Naive thymus-derived CD4-positive, alpha-beta T cell (primary cell): Measurements from ENCODE around the gene PPFIA1. TPM values are rescaled to one million over a fixed set of nuclear protein-coding genes. Genes with fewer than 3 reads are reported as not detected.

Source experiments
- ATAC-seq: fragments of 150-1000 bp; cut with Tn5 transposase; 2 replicates; pipeline ENCODE4 v1.10.0; 2021; ENCODE audit warnings: mild to moderate bottlenecking, moderate library complexity
- CTCF ChIA-PET: fragments of 350-600 bp; sonication (Branson Sonifier 250); formaldehyde crosslinking; loops from one replicate; lab custom pipeline; 2021; ENCODE audit warnings: antibody characterized with exemption; lab: Charles Lee
- POLR2A ChIA-PET: fragments of 350-600 bp; sonication (Branson Sonifier 250); formaldehyde crosslinking; loops from one replicate; lab custom pipeline; 2021; ENCODE audit warnings: antibody characterized with exemption, inconsistent platforms; lab: Charles Lee
- DNase-seq, 9 donors: peaks; one replicate each; pipeline versions ENCODE4 v3.0.0 to v3.0.0-alpha.2; 2020 to 2022; ENCODE audit warnings: mixed read lengths in 1 of 9
- H3K27ac ChIP-seq: one replicate; pipeline ENCODE4 v1.7.0; 2013; ENCODE audit warnings: mild to moderate bottlenecking, low read depth, low read length, moderate library complexity
- H3K27me3 ChIP-seq, 2 donors: one replicate each; pipeline ENCODE4 v1.7.0; 2013; ENCODE audit warnings: low read length in 2 of 2, mild to moderate bottlenecking in 2 of 2, moderate library complexity in 2 of 2; ENCODE audit not compliant: control insufficient read depth in 2 of 2, insufficient read depth in 2 of 2
- H3K36me3 ChIP-seq, 3 experiments: 1 replicate in 2 of 3; 2 replicates in 1 of 3; pipeline ENCODE4 v1.7.0; 2013; ENCODE audit warnings: low read length in 3 of 3, mild to moderate bottlenecking in 3 of 3, moderate library complexity in 1 of 3; ENCODE audit not compliant: insufficient read depth in 3 of 3, control insufficient read depth in 2 of 3
- H3K4me1 ChIP-seq, 2 donors: one replicate each; pipeline ENCODE4 v1.7.0; 2013; ENCODE audit warnings: low read length in 2 of 2, mild to moderate bottlenecking in 2 of 2, moderate library complexity in 1 of 2; ENCODE audit not compliant: control insufficient read depth in 2 of 2, insufficient read depth in 2 of 2
- H3K4me3 ChIP-seq: 2 replicates; pipeline ENCODE4 v1.7.0; 2013; ENCODE audit warnings: mild to moderate bottlenecking, low read length
- H3K9me3 ChIP-seq, 3 experiments: 1 replicate in 2 of 3; 2 replicates in 1 of 3; pipeline ENCODE4 v1.7.0; 2013; ENCODE audit warnings: low read length in 3 of 3; ENCODE audit not compliant: control insufficient read depth in 2 of 3
- H3K27ac Mint-ChIP-seq, 9 donors: one replicate each; pipeline ENCODE4 v1.8.0; 2020 to 2022; ENCODE audit warnings: mixed read lengths in 9 of 9, mild to moderate bottlenecking in 8 of 9, moderate library complexity in 5 of 9, inconsistent platforms in 2 of 9
- H3K27me3 Mint-ChIP-seq, 5 donors: one replicate each; pipeline ENCODE4 v1.8.0; 2021 to 2022; ENCODE audit warnings: mixed read lengths in 5 of 5, mild to moderate bottlenecking in 1 of 5
- H3K36me3 Mint-ChIP-seq, 5 donors: one replicate each; pipeline ENCODE4 v1.8.0; 2020 to 2022; ENCODE audit warnings: mixed read lengths in 5 of 5, mild to moderate bottlenecking in 3 of 5, inconsistent platforms in 1 of 5
- H3K4me1 Mint-ChIP-seq, 7 donors: one replicate each; pipeline ENCODE4 v1.8.0; 2020 to 2022; ENCODE audit warnings: mixed read lengths in 7 of 7, mild to moderate bottlenecking in 3 of 7, inconsistent platforms in 1 of 7
- H3K4me3 Mint-ChIP-seq, 10 donors: one replicate each; pipeline ENCODE4 v1.8.0; 2020 to 2022; ENCODE audit warnings: mild to moderate bottlenecking in 10 of 10, mixed read lengths in 10 of 10, moderate library complexity in 6 of 10, inconsistent platforms in 2 of 10
- H3K9me3 Mint-ChIP-seq, 11 donors: one replicate each; pipeline ENCODE4 v1.8.0; 2020 to 2022; ENCODE audit warnings: mixed read lengths in 11 of 11, mild to moderate bottlenecking in 4 of 11, inconsistent platforms in 1 of 11, moderate library complexity in 1 of 11
- intact Hi-C, 2 donors: fragments of 100-400 bp; cut with micrococcal nuclease; formaldehyde crosslinking; loops; one replicate each; pipeline ENCODE4 v1.15.1; 2023
- polyA plus RNA-seq, 2 donors: library from polyadenylated mRNA; unstranded; fragments of 300-500 nt; fragmentation: Illumina TruSeq; gene quantifications; one replicate each; pipeline ENCODE4 v1.2.3, GENCODE V29; 2021
- total RNA-seq, 6 experiments: library from RNA in 5 of 6; stranded (reverse) in 5 of 6; gene quantifications; 1 replicate in 5 of 6; 2 replicates in 1 of 6; pipeline ENCODE4 v1.2.3 and lab custom pipeline; 2021 to 2026

Gene PPFIA1
- total and polyA plus RNA-seq, 7 experiments from 2014 or later: 14.3 to 71.0 (median 46.0) TPM

GRCh38 chr11:70271649-70271953 is 1.1 kb downstream of the PPFIA1 start:
- DNase-seq (no peak), ATAC-seq (no peak)
- Histone ChIP-seq H3K4me1 (peaks cover 4 to 21% of the 10 kb centered on the region in 2 donors), H3K27me3 (no peaks in the 10 kb centered on the region), H3K4me3 (peak overlapping the region; percentile 70), H3K9me3 (no peaks in the 10 kb centered on the region), H3K36me3 (peaks cover 0 to 12% (median 6%) of the 10 kb centered on the region in 3 experiments), H3K27ac (peak overlapping the region; percentile 83)
- peak overlapping the region in 7 of 9 donors; percentile 28 to 96 (median 79) for H3K27ac Mint-ChIP-seq
- POLR2A ChIA-PET: interaction anchor here (3.7 kb wide), 1 partner anchor 68 kb away, joined by 16 read pairs; the partner anchor contains the start of gene FADD
- CTCF ChIA-PET: interaction anchor here (0.6 kb wide), 1 partner anchor 94 kb away, joined by 3 read pairs; no protein-coding TSS in a partner anchor
- intact Hi-C loops: loop anchor here (2.0 to 10.0 kb wide), 5 partner anchors 123 to 1953 kb away; partner anchors contain the start of genes CTTN (in 1 of the 2), DHCR7 (in 1 of the 2), INPPL1 (in 1 of the 2) and NADSYN1 (in 1 of the 2)
- no peaks in the 10 kb centered on the region for H3K9me3 Mint-ChIP-seq
- peaks cover 0 to 21% (median 8%) of the 10 kb centered on the region in 5 donors for H3K36me3 Mint-ChIP-seq
- peaks cover 0 to 23% (median 7%) of the 10 kb centered on the region in 5 donors for H3K27me3 Mint-ChIP-seq
- peak overlapping the region; percentile 86 to 94 (median 90) for H3K4me3 Mint-ChIP-seq
- peaks cover 26 to 66% (median 55%) of the 10 kb centered on the region in 7 donors for H3K4me1 Mint-ChIP-seq

- Histone ChIP-seq H3K27me3 (no peaks in the 10 kb centered on the region), H3K4me1 (peaks cover 4 to 21% of the 10 kb centered on the region in 2 donors), H3K4me3 (no peak overlapping the region), H3K36me3 (peaks cover 0 to 12% (median 6%) of the 10 kb centered on the region in 3 experiments), H3K9me3 (no peaks in the 10 kb centered on the region), H3K27ac (no peak overlapping the region)
- intact Hi-C loops: loop anchor here (10.0 kb wide), 2 partner anchors 123 to 1953 kb away; partner anchors contain the start of genes CTTN (in 1 of the 2) and INPPL1 (in 1 of the 2)
- H3K9me3 Mint-ChIP-seq: no peaks in the 10 kb centered on the region
- peak overlapping the region; percentile 79 to 91 (median 86) for H3K4me3 Mint-ChIP-seq
- peaks cover 27 to 68% (median 57%) of the 10 kb centered on the region in 7 donors for H3K4me1 Mint-ChIP-seq
- ChIA-PET POLR2A (interaction anchor here (3.7 kb wide), 1 partner anchor 68 kb away, joined by 16 read pairs; the partner anchor contains the start of gene FADD), CTCF (no interaction called here)
- DNase-seq (no peak), ATAC-seq (no peak)
- H3K27me3 Mint-ChIP-seq: peaks cover 0 to 20% (median 7%) of the 10 kb centered on the region in 5 donors
- H3K27ac Mint-ChIP-seq: peak overlapping the region in 6 of 9 donors; percentile 28 to 82 (median 80)
- peaks cover 0 to 21% (median 8%) of the 10 kb centered on the region in 5 donors for H3K36me3 Mint-ChIP-seq
Measured at GRCh38 chr11:70272009-70272408, 1.5 kb downstream of the PPFIA1 start.

DNA sequence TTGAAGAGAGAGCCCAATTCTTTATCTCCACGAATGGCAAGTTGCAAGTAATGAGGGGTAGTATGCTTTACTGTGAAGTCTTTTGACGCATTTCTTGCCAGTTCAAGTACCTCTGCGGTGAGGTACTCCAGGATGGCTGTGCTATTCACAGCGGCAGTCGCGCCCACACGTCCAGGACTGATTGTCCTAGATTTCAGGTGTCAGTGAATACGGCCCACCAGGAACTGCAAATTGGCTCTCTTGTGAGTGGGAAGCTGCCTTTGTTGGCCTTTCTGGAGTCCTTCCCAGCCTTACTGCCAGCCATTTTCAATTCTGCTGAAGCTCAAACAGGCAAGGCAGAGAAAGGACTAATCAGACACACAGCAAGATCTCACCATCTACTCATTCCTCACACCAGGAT is 8.5 kb downstream of the PPFIA1 start:
- Histone ChIP-seq H3K4me3 (no peak overlapping the region), H3K27ac (no peak overlapping the region), H3K27me3 (no peaks in the 10 kb centered on the region), H3K36me3 (peaks cover 0 to 32% (median 0%) of the 10 kb centered on the region in 3 experiments), H3K9me3 (no peaks in the 10 kb centered on the region), H3K4me1 (no peaks in the 10 kb centered on the region)
- peak overlapping the region in 1 of 9 donors; percentile 30 for H3K27ac Mint-ChIP-seq
- H3K27me3 Mint-ChIP-seq: no peaks in the 10 kb centered on the region
- H3K4me1 Mint-ChIP-seq: peaks cover 22 to 71% (median 55%) of the 10 kb centered on the region in 7 donors
- ChIA-PET CTCF (interaction anchor here (1.2 kb wide), 1 partner anchor 9 kb away, joined by 3 read pairs; no protein-coding TSS in a partner anchor), POLR2A (no interaction called here)
- no peak for ATAC-seq
- H3K36me3 Mint-ChIP-seq: peaks cover 5 to 59% (median 15%) of the 10 kb centered on the region in 5 donors
- H3K9me3 Mint-ChIP-seq: no peaks in the 10 kb centered on the region
- DNase-seq: no peak
- H3K4me3 Mint-ChIP-seq: no peak overlapping the region
- intact Hi-C loops: loop anchor here (10.0 kb wide), 2 partner anchors 116 to 1946 kb away; partner anchors contain the start of genes CTTN (in 1 of the 2) and INPPL1 (in 1 of the 2)

DNA sequence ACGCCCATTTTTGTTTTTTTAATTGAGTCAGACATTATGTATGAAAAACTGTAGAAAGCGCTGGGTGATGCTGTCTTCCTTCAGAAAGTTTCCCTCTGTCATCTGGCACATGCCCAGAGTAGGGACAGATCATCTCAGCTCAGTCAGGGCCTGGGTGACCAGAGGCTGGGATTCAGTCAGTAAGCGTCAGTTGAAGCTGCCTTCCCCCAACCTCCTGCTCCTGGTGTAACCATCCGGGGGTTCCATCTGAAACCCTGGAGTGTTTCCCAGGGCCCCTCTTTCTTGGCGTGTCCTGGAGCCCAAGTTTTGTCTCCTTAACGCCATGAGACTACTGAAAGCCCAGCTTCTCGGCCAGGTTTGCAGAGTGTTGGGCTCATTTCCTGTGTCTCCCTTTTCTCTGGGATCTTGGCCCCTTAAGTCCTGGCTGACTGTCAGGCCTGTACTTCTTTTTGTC is 10.7 kb downstream of the PPFIA1 start:
- DNase-seq: no peak
- H3K4me3 ChIP-seq: no peak overlapping the region
- H3K27ac ChIP-seq: no peak overlapping the region
- Mint-ChIP-seq H3K4me1 (peaks cover 6 to 51% (median 40%) of the 10 kb centered on the region in 7 donors), H3K36me3 (peaks cover 10 to 62% (median 15%) of the 10 kb centered on the region in 5 donors), H3K27me3 (no peaks in the 10 kb centered on the region), H3K4me3 (no peak overlapping the region), H3K9me3 (no peaks in the 10 kb centered on the region), H3K27ac (peak overlapping the region in 2 of 9 donors; percentile 9 to 26)
- intact Hi-C loops: no loop called here
- POLR2A ChIA-PET: no interaction called here
- no peak for ATAC-seq
- H3K27me3 ChIP-seq: no peaks in the 10 kb centered on the region
- peaks cover 0 to 53% (median 0%) of the 10 kb centered on the region in 3 experiments for H3K36me3 ChIP-seq
- CTCF ChIA-PET: no interaction called here
- no peaks in the 10 kb centered on the region for H3K4me1 ChIP-seq
- H3K9me3 ChIP-seq: no peaks in the 10 kb centered on the region

DNA sequence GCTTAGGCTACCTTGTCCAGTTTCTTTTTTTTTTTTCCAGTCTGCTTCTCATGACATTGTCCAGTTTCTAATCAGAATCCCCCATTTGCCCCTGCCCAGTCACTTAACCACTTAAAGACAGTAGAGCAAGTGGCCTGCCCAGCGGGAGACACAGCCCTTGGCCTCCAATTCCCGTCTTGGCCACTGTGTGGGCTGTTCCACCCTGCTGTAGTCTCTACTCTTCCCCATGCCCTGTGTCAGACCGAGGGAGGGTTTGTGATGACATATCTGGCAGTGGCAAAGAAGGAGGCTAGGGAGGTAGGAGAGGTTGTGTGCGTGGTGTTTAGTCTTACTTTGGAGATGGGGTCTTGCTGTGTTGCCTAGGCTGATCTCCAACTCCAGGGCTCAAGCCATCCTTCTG is 11.5 kb downstream of the PPFIA1 start:
- Mint-ChIP-seq H3K36me3 (peaks cover 10 to 68% (median 20%) of the 10 kb centered on the region in 5 donors), H3K27ac (peak overlapping the region in 1 of 9 donors; percentile 82), H3K9me3 (no peaks in the 10 kb centered on the region), H3K27me3 (no peaks in the 10 kb centered on the region), H3K4me1 (peaks cover 6 to 49% (median 37%) of the 10 kb centered on the region in 7 donors), H3K4me3 (no peak overlapping the region)
- no peaks in the 10 kb centered on the region for H3K4me1 ChIP-seq
- no peak overlapping the region for H3K27ac ChIP-seq
- ChIA-PET POLR2A (no interaction called here), CTCF (interaction anchor here (0.6 kb wide), 1 partner anchor 1357 kb away, joined by 5 read pairs; no protein-coding TSS in a partner anchor)
- no peaks in the 10 kb centered on the region for H3K27me3 ChIP-seq
- DNase-seq: no peak
- peaks cover 0 to 60% (median 0%) of the 10 kb centered on the region in 3 experiments for H3K36me3 ChIP-seq
- ATAC-seq: no peak
- no peak overlapping the region for H3K4me3 ChIP-seq
- intact Hi-C loops: no loop called here
- no peaks in the 10 kb centered on the region for H3K9me3 ChIP-seq

DNA sequence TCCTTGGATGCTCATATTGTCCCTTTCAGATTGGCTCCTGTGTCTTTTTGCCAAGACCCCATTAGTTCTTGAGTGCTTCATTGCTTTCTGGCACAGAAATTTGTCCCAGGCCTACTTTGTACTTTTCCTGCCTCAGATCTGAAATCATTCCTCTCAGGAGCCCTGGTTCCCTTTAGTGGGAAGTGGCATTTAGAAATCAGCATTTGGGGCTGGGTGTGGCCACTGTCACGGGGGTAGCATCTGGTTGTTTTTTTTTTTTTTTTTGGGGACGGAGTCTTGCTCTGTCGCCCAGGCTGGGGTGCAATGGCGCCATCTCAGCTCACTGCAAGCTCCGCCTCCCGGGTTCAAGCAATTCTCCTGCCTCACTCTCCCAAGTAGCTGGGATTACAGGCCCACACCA is 18.2 kb downstream of the PPFIA1 start:
- Mint-ChIP-seq H3K27me3 (no peaks in the 10 kb centered on the region), H3K4me1 (peaks cover 0 to 29% (median 10%) of the 10 kb centered on the region in 7 donors), H3K4me3 (no peak overlapping the region), H3K27ac (no peak overlapping the region), H3K36me3 (peaks cover 5 to 40% (median 30%) of the 10 kb centered on the region in 5 donors), H3K9me3 (no peaks in the 10 kb centered on the region)
- no peaks in the 10 kb centered on the region for H3K27me3 ChIP-seq
- POLR2A ChIA-PET: no interaction called here
- no peaks in the 10 kb centered on the region for H3K4me1 ChIP-seq
- H3K27ac ChIP-seq: no peak overlapping the region
- intact Hi-C loops: no loop called here
- DNase-seq: no peak
- ATAC-seq: no peak
- CTCF ChIA-PET: no interaction called here
- no peak overlapping the region for H3K4me3 ChIP-seq
- H3K36me3 ChIP-seq: peaks cover 0 to 64% (median 0%) of the 10 kb centered on the region in 3 experiments
- no peaks in the 10 kb centered on the region for H3K9me3 ChIP-seq
